GM20431 (cell line): ENCODE data around the gene VAMP1.
"Not testable (repeated sequence)": the region's sequence is repeated elsewhere in the genome, so short reads cannot be mapped to it uniquely, and the experiment has no call there.

Experiments used
- in situ Hi-C: fragments of 300-500 bp; cut with MseI, MboI; formaldehyde crosslinking; loops from one replicate; pipeline ENCODE4 v1.15.0; 2020; ENCODE audit warnings: low sequenced_read_pairs; ENCODE audit not compliant: unreplicated experiment

The VAMP1 gene, protein sequence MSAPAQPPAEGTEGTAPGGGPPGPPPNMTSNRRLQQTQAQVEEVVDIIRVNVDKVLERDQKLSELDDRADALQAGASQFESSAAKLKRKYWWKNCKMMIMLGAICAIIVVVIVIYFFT

DNA sequence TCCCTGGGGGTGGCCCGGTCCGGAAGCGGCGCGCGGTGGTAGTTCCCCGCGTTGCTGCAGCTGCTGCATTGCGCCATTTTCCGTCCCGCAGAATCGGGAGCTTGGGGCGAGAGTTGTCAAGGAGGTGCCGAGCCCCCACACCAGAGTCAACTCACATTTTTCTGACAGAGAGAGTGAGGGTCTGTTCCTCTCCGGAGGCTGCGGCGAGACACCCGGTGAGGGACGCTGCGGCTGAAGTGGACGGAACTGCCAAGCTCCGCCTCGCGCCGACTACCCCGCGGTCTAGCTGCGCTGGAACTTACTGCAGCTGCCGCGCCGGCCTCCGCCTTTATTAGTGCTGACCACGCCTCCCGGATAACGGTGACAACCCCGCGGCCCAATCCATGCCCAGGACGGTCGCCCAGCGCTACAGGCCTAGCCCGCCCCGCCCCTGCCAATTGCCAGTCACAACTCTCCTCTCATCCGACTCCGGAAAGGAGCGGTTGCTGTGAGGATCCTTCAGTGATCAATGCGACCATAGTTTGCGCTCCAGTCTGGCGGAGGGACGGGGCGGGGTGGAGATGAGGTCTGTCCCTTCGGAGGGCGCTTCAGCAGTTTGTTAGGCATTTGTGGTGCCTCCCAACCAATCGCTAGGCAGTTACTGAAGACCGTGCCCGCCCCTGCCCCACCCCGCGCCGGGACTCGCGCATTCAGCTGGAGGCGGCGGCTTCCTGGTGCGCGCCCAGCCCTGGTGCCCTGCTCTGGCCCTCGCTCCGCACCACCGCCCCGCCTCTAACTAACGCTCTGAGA lies at the start of gene VAMP1:
Gene VAMP1, minus strand, starts transcription at position 303 of the 789 bp plus-strand sequence. Its CDS starts 146 bp downstream, at position 157.
- in situ Hi-C loops = no loop called here

DNA sequence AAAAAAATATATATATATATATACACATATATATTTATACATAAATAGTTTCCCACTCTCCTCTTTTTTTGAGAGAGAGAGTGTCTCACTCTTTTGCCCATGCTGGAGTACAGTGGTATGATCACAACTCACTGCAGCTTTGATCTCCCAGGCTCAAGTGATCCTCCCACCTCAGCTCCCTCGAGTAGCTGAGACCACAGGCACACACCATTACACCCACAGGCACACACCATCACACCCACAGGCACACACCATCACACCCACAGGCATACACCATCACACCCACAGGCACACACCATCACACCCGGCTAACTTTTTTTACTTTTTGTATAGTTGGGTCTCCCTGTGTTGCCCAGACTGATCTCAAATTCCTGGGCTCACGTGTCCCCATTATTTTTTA lies 49.7 kb upstream of the VAMP1 start:
- in situ Hi-C loops = no loop called here

DNA sequence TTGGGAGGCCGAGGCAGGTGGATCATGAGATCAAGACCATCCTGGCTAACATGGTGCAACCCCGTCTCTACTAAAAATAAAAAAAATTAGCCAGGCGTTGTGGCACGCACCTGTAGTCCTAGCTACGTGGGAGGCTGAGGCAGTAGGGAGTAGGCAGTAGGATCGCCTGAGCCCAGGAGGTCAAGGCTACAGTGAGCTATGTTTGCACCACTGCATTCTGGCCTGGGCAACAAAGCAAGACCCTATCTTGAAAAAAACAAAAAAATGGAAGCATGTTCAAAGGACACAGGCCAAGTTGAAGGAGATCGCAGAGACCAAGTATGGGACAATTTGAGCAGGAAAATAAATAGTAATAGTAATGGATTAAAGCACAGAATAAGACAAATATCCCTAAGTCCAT lies 37.6 kb upstream of the VAMP1 start:
- in situ Hi-C loops = no loop called here

DNA sequence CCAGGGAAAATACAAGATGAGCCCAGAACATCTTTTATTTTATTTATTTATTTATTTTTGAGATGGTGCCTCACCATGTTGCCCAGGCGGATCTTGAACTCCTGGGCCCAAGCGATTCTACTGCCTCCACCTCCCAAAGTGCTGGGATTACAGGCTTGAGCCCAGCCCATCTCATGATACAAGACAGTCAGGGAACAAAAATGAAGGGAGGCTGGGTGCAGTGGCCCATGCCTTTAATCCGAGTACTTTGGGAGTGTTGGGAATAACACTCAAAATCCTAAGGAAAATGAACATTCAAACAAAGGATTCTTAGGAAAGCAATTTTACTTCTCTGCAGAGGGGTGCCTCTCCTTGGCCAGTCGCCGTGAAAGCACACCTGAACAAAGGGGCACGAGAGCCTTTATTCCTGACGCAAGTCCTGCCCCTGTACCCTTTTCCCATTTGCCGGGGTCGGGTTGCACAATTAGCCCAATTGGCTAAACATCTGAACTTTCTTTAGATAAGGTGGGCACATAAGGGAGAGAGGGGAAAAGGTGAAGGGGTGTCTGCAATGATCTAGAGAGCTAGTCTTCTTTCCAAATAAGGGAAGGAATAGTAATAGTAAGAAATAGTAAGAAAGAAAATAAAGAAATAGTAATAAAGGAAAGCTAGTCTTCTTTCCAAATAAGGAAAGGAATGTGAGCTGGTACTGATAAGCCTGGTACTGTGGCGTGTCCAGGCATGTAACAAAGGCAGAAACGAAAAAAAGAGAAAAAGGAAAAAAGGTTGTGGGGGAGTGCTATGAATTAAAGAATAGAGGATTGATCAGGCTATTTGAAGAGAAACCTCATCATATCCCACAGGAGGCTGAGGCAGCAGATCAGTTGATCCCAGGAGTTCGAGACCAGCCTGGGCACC lies 36.9 kb upstream of the VAMP1 start:
- in situ Hi-C loops = no loop called here

DNA sequence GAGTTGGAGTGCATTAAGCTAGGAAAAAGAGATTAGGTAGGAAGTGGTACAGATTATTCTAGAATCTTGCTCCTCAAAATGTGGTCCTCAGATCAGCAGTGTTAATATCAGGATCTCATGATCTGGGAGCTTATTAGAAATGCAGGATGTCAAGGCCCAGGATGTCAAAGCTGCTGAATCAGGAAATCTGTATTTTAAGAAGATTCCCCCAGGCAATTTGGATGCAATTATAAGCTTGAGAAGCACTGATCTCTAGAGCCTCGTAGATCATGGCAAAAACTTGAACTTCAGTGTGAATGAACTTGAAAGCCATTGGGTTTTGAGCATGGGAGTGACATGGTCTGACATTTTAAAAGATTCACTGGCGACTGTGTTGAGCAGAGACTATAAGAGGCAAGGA lies 30.0 kb upstream of the VAMP1 start:
- in situ Hi-C loops = no loop called here

DNA sequence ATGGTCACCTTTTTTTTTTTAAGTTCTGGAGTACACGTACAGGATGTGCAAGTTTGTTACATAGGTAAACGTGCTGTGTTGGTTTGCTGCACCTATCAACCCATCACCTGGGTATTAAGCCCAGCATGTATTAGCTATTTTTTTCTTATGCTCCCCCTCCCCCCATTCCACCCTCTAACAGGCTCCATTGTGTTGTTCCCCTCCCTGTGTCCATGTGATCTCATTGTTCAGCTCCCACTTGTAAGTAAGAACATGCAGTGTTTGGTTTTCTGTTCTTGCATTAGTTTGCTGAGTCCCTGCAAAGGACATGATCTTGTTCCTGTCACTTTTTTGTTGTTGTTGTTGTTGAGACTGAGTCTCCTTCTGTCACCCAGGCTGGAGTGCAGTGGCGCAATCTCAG lies 26.8 kb upstream of the VAMP1 start:
- in situ Hi-C loops = not testable (repeated sequence)

DNA sequence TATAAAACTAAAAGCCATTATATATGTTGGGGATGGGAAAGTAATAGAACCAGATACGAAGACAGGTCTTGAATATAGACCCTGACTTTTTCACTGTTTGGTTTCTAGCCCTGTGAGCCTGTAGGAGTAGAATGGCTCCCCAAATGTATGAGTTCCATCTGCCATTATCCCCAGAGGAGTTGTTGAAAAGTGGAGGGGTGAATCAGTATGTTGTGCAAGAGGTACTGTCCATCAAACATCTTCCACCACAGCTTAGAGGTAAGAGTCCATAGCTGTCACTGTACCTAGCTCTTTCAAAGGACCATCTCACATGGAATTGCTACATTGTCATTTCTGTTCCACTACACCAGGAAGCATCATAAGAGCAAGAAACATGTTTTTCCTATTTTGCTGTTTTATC lies 24.5 kb upstream of the VAMP1 start:
- in situ Hi-C loops = no loop called here

DNA sequence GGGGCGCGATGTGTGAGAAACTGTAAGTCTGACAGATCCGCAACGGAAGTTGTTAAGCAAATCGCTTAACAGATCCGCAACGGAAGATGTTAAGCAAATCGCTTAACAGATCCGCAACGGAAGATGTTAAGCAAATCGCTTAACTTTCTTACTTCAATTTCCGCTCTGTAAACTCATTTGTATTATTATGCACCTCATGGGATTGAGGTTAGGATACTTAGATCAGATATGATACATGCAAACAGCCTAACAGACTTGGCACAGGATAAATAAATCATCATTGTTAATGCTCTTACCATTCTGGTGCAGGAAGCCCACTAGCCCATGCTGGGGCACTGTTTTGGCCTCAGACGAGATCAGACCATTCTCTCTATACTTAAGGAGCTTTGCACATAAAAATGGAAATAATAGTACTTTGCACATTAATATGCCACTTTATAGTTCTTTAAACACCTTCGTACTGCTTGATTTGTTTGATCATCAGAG lies 23.8 kb upstream of the VAMP1 start:
- in situ Hi-C loops = no loop called here

DNA sequence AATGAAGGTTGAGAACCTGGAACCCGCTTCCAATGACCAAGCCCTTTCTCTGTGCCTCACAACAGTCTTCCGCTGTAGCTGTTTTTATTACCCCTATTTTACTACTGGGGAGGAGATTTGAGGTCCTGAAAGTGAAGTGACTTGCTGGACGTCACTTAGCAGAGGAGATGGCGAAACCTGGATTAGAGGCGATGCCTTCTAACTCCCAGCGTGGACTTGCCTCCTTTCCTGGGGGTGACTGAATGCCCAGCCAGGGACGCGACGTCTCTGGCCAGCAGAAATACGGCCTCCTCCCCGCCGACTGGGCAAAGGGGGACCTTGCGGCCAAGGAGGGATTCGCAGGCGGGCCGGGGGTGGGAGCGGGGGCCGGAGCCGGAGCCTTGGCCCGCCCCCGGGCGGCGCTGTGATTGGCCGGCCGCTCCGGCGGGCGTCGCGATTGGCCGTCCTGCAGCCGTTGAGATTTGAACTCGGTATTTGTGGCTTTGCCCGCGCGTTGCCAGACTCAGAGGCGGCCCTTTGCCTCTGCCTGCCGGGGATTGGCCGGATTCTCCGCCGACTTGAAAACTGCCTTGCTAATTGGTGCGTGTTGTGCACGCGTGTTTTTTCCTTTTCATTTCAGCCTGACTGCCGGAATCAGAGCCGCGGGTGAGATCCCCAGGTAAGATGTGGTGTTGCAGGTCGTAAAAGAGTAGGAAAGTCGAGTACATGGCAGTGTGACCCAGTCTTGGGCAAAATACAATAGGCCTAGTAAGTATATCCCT lies 23.2 kb upstream of the VAMP1 start, which contains the start of gene NCAPD2:
Gene NCAPD2, plus strand, starts transcription at position 606 of the 761 bp plus-strand sequence. CDS start 997 bp downstream, outside the sequence.
- in situ Hi-C loops = no loop called here

DNA sequence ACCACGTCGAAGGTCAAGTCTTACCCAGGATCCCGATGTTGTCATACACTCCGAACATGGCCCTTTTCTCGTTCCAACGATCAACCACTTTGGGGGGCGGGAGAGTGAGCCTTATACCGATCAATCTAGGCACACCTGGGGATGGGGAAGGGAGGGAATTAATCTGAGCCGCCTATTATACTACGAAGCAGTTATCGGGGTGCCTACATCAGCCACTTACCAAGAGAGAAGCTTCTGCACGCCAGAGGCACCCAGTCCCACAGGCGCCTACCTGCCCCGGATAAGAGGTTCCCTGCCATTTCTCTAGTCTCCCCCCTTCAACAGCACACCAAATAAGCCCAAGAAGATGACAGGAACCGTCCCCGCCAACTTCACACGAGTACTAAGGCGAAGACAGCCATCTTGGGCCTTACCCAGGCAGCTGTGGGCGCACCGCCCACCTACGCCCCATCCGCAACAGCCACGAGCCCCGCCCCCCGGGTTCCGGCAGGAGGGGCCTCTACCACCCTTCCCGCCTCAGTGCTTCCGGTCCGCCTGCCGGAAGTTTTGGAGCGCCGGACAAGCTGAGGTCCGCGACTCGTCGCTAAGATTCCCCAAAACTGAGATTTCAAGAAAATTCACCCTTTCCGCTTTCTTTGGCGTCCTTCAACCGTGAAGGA lies 22.5 kb upstream of the VAMP1 start, which contains the start of gene MRPL51:
Gene MRPL51, minus strand, starts transcription at position 425 of the 659 bp plus-strand sequence. Its CDS starts 126 bp downstream, at position 299.
- in situ Hi-C loops = no loop called here

DNA sequence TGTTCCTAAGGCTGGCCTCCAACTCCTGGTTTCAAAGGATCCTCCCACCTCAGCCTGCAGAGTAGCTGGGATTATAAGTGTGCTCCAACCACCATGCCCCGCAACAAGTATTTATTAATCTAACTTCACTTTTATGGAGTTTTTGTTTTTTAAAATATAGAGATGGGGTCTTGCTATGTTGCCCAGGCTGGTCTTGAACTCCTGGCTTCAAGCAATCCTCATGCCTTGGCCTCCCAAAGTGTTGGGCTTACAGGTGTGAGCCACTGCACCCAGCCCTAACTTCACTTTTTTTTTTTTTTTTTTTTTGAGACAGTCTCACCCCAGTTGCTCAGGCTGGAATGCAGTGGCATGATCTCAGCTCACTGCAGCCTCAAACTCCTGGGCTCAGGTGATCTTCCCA lies 20.2 kb upstream of the VAMP1 start:
- in situ Hi-C loops = not testable (repeated sequence)

DNA sequence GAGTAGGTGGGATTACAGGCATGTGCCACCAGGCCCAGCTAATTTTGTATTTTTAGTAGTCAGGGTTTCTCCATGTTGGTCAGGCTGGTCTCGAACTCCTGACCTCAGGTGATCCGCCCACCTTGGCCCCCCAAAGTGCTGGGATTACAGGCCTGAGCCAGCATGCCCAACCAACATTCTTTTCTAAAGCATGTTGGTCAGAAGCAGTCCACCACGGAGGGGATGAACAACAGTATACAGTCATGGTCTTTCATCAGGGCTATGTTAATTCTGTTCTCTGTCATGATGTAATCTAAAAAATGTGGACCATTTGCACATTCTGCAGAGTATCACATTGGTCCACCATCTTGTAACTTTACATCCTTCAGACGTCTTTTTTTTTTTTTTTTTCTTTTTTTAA lies 19.0 kb upstream of the VAMP1 start:
- in situ Hi-C loops = no loop called here

DNA sequence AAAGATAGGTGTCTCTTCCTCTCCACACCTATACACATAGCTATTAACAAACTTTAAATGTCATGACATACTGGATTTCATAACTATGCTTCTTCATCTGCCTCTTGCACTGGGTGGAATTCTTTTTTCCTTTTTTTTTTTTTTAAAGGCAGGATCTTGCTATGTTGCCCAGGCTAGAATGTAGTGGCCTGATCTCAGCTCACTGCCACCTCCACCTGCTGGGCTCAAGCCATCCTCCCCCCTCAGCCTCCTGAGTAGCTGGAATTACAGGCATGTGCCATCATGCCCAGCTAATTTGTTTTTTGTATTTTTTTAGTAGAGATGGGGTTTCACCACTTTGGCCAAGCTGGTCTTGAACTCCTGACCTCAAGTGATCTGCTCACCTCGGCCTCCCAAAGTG lies 17.8 kb upstream of the VAMP1 start:
- in situ Hi-C loops = no loop called here

DNA sequence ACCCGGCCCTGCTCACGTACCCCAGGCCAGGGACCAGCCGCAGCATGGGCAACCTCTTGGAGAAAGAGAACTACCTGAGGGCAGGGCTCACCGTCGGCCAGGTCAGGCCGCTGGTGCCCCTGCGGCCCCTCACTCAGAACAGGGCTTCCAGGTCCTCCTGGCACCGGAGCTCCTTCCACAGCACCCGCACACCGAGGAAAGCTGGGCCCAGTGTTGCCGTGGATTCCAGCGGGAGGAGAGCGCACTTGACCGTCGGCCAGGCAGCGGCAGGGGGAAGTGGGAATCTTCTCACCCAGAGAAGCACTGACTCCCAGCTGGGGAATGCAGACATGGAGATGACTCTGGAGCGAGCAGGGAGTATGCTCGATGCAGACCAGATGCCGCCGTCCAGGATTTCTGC lies 7.9 kb upstream of the VAMP1 start:
- in situ Hi-C loops = no loop called here

DNA sequence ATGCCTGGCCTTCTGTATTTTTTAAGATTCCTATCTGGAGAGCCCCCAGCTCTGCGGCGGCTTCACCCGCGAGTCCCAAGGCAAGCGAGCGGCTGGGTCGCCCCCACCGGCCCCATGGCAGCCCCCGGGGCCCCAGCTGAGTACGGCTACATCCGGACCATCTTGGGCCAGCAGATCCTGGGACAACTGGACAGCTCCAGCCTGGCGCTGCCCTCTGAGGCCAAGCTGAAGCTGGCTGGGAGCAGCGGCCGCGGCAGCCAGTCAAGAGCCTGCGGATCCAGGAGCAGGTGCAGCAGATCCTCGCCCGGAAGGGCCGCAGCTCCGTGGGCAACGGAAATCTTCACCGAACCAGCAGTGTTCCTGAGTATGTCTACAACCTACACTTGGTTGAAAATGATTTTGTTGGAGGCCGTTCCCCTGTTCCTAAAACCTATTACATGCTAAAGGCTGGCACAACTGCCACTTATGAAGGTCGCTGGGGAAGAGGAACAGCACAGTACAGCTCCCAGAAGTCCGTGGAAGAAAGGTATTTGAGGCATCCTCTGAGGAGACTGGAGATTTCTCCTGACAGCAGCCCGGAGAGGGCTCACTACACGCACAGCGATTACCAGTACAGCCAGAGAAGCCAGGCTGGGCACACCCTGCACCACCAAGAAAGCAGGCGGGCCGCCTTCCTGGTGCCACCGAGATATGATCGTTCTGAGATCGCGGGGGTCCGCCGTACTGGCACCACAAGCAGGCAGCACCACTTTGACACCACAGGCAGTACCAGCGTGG lies 7.3 kb upstream of the VAMP1 start:
- in situ Hi-C loops = not testable (repeated sequence)

DNA sequence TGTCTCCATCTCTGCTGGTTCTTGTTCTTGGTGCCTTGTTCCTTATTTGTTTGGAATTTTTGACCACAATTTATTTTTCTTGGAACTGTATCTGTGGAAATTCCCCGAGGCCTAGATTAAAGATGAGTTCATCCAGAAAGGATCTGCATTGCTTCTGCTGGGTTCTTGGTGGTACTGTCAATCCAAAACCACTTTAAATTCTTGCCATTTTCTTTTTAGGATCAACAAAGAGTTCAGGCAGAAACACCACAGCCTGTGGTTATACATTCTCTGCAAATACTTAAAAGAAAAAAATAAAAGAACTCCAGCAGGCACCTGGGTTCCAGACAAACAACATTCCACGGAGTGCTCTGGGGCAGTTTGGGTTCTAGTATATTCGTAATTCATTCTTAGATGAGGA lies 6.0 kb upstream of the VAMP1 start:
- in situ Hi-C loops = no loop called here

DNA sequence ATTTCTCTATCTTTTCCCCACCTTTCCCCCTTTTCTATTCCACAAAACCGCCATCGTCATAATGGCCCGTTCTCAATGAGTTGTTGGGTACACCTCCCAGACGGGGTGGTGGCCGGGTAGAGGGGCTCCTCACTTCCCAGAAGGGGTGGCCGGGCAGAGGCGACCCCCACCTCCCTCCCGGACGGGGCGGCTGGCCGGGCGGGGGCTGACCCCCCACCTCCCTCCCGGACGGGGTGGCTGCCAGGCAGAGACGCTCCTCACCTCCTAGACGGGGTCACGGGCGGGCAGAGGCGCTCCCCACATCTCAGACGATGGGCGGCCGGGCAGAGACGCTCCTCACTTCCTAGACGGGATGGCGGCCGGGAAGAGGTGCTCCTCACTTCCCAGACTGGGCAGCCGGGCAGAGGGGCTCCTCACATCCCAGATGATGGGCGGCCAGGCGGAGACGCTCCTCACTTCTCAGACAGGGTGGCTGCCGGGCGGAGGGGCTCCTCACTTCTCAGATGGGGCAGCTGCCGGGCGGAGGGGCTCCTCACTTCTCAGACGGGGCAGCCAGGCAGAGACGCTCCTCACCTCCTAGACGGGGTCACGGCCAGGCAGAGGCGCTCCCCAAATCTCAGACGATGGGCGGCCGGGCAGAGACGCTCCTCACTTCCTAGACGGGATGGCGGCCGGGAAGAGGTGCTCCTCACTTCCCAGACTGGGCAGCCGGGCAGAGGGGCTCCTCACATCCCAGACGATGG lies 4.9 kb upstream of the VAMP1 start:
- in situ Hi-C loops = not testable (repeated sequence)

DNA sequence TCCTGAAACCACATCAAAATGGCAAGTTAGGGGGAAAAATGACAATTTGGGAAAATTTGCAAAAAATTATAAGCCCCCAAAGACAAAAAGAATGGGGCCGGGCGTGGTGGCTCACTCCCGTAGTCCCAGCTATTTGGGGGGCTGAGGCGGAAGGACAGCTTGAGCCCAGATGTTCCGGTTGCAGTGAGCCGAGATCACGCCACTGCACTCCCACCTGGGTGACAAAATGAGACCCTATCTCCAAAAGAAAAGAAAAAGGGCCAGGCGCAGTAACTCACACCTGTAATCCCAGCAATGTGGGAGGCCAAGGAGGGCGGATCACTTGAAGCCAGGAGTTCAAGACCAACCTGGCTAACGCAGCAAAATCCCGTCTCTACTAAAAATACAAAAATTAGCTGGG lies 2.0 kb upstream of the VAMP1 start:
- in situ Hi-C loops = no loop called here
